ENCODE measurements around the gene BANP. TPM values are rescaled to one million over a fixed set of nuclear protein-coding genes. Genes with fewer than 3 reads are reported as not detected.
A peak's percentile ranks its signal among the peaks of the same experiment; 100 is the strongest.
"Not testable (repeated sequence)": the region's sequence is repeated elsewhere in the genome, so short reads cannot be mapped to it uniquely, and the experiment has no call there.

The BANP gene
- polyA plus RNA-seq, 6 donors from 2014 or later, result 24.3 to 40.1 (median 28.5) TPM

GRCh38 chr16:87984180-87984579 is 32.9 kb downstream of the BANP start:
- not testable (repeated sequence) for H3K4me3 Mint-ChIP-seq; H3K9me3 Mint-ChIP-seq; H3K36me3 Mint-ChIP-seq; H3K27me3 Mint-ChIP-seq; ATAC-seq (ENCODE audit: low read depth in 2 of 2); DNase-seq
- peak overlapping the region in 3 of 6 donors; percentile 14 to 65 (median 42) for H3K27ac Mint-ChIP-seq
- H3K4me1 Mint-ChIP-seq, result peaks cover 9 to 11% (median 9%) of the 10 kb centered on the region in 3 donors

GRCh38 chr16:87984632-87985267 is 33.5 kb downstream of the BANP start:
- Mint-ChIP-seq H3K4me3 (no peak overlapping the region), H3K9me3 (no peaks in the 10 kb centered on the region), H3K27ac (peak overlapping the region in 3 of 6 donors; percentile 42 to 65 (median 62)), H3K4me1 (peaks cover 9 to 11% (median 9%) of the 10 kb centered on the region in 3 donors), H3K36me3 (peaks cover 12 to 14% of the 10 kb centered on the region in 2 donors), H3K27me3 (no peaks in the 10 kb centered on the region)
- ATAC-seq (ENCODE audit: low read depth in 2 of 2), result no peak
- no peak for DNase-seq

DNA sequence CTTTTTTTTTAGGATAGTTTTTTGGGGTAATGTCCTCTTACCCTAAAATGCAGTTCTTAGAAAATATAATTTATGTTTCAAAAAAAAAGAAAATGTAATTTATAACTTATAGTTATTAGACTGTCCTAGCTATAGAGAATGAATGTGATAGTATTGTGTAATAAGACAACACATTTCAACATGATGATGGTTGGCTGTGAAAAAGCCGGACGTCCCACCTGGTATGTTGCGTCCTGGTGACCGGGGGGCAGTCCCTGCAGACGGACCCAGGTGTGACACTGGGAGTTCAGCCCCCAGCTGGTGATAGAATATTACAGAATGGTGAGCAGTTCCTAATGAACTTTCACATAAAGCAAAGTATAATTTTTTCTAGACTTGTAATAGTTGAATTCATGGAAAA is 34.3 kb downstream of the BANP start:
- H3K9me3 Mint-ChIP-seq; H3K4me3 Mint-ChIP-seq; DNase-seq; ATAC-seq (ENCODE audit: low read depth in 2 of 2); H3K27me3 Mint-ChIP-seq: not testable (repeated sequence)
- Mint-ChIP-seq H3K4me1 (peaks cover 6 to 11% (median 9%) of the 10 kb centered on the region in 3 donors), H3K36me3 (peaks cover 13 to 14% of the 10 kb centered on the region in 2 donors), H3K27ac (peak overlapping the region in 2 of 6 donors; percentile 42 to 66)

GRCh38 chr16:87986361-87986849 is 35.2 kb downstream of the BANP start:
- H3K27me3 Mint-ChIP-seq, H3K4me3 Mint-ChIP-seq, DNase-seq, H3K9me3 Mint-ChIP-seq: not testable (repeated sequence)
- Mint-ChIP-seq H3K4me1 (peaks cover 6 to 13% (median 9%) of the 10 kb centered on the region in 3 donors), H3K36me3 (peaks cover 14 to 15% of the 10 kb centered on the region in 2 donors), H3K27ac (peak overlapping the region in 3 of 6 donors; percentile 47 to 52 (median 47))
- peak; percentile 43 to 46 for ATAC-seq (ENCODE audit: low read depth in 2 of 2)

DNA sequence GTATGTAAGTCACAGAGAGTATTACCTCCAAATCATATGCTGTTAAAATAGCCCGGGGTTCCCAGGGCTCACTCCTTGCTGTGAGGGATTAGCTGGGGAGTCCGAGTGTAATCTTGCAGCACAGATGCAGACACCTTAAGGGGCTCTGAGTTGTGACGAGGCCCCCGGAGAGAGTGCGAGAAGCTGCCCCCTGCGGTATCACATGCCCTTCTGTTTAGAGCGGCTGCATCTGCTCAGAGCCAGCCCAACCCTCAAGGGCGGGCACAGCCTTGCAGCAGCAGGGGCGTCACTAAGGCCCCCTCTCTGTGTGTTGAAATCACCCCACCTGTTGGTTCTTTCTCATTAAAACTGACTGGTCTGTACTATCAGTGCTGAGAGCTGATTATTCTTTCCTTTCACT is 37.4 kb downstream of the BANP start:
- not testable (repeated sequence) for H3K4me3 Mint-ChIP-seq; H3K9me3 Mint-ChIP-seq; ATAC-seq (ENCODE audit: low read depth in 2 of 2); H3K27ac Mint-ChIP-seq; H3K27me3 Mint-ChIP-seq; DNase-seq
- peaks cover 5 to 13% (median 7%) of the 10 kb centered on the region in 3 donors for H3K4me1 Mint-ChIP-seq
- peaks cover 11 to 14% of the 10 kb centered on the region in 2 donors for H3K36me3 Mint-ChIP-seq

DNA sequence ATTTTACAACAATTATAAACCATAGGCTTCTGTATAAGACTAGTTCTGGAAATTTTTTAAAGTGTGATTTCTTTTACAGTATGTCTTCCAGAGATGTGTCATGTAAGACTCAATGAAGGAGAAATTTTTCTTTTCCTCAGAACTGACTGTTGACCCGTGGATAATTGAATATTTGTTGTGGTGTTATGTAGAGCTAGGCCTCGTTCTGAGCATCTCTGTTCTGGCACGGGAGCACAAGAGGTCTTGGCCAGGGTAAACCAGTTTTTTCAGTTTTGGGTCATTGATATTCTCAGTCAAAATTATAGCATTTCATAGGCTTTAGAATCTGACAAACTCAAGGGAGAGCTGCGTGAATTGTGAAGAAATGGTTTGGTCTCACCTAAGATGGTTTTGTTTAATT is 39.0 kb downstream of the BANP start:
- DNase-seq; ATAC-seq (ENCODE audit: low read depth in 2 of 2); H3K9me3 Mint-ChIP-seq; H3K4me3 Mint-ChIP-seq; H3K27me3 Mint-ChIP-seq: not testable (repeated sequence)
- Mint-ChIP-seq H3K36me3 (peaks cover 7 to 11% of the 10 kb centered on the region in 2 donors), H3K4me1 (peaks cover 4 to 12% (median 6%) of the 10 kb centered on the region in 3 donors), H3K27ac (peak overlapping the region in 2 of 6 donors; percentile 24 to 27)

- not testable (repeated sequence) for H3K4me3 Mint-ChIP-seq; H3K27me3 Mint-ChIP-seq; H3K27ac Mint-ChIP-seq; ATAC-seq (ENCODE audit: low read depth in 2 of 2); H3K9me3 Mint-ChIP-seq; DNase-seq
- peaks cover 5 to 12% (median 8%) of the 10 kb centered on the region in 3 donors for H3K4me1 Mint-ChIP-seq
- H3K36me3 Mint-ChIP-seq, result peaks cover 7 to 11% of the 10 kb centered on the region in 2 donors
These were observed 40.9 kb downstream of the BANP start for GRCh38 chr16:87992142-87992541.

DNA sequence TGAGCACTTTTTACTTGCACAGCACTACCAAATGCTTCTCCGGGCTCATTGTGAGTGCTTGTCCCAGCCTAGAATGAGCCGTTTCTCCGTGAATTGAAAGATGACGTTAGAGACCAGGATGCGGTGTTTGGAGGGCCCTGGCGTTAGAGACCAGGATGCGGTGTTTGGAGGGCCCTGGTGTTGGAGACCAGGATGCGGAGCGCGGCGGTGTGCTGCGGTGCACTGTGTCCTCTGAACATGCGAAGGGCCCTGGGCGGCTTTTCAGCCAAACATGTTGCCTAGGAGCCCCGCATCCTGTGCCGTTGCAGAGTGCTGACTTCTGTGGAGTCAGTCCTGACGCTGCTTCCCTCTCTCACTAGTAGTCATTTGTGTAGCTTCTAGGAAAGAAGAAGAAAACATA is 42.7 kb downstream of the BANP start:
- Mint-ChIP-seq H3K9me3 (no peaks in the 10 kb centered on the region), H3K4me3 (no peak overlapping the region), H3K27me3 (no peaks in the 10 kb centered on the region), H3K4me1 (peaks cover 9 to 13% (median 12%) of the 10 kb centered on the region in 3 donors), H3K27ac (peak overlapping the region in 1 of 6 donors; percentile 56), H3K36me3 (peaks cover 7 to 11% of the 10 kb centered on the region in 2 donors)
- DNase-seq (no peak), ATAC-seq (ENCODE audit: low read depth in 2 of 2) (no peak)

DNA sequence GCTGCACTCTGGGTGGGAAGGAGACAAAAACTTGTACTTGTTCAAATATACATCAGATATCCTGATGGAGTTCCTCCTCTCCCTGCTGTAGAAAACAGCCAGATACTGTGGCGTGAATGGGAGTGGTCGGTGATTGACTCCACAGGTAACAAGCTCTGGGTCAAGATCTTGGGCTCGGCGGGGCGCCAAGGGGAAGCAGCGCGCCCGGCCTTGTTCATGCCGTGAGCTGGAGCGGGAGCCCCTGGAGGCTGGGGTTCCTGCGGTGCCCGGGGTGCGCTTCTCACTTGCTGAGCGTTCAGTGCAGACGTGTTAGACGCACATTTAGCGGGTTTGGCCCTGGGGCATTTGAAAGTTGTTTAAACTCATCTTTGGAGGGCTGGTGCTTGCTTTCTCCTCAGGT is 44.4 kb downstream of the BANP start:
- no peak overlapping the region for H3K4me3 Mint-ChIP-seq
- DNase-seq (no peak), ATAC-seq (ENCODE audit: low read depth in 2 of 2) (no peak)
- H3K36me3 Mint-ChIP-seq, result peaks cover 0 to 4% of the 10 kb centered on the region in 2 donors
- peak overlapping the region in 2 of 6 donors; percentile 47 to 50 for H3K27ac Mint-ChIP-seq
- no peaks in the 10 kb centered on the region for H3K27me3 Mint-ChIP-seq
- H3K4me1 Mint-ChIP-seq, result peaks cover 9 to 13% (median 12%) of the 10 kb centered on the region in 3 donors
- no peaks in the 10 kb centered on the region for H3K9me3 Mint-ChIP-seq

DNA sequence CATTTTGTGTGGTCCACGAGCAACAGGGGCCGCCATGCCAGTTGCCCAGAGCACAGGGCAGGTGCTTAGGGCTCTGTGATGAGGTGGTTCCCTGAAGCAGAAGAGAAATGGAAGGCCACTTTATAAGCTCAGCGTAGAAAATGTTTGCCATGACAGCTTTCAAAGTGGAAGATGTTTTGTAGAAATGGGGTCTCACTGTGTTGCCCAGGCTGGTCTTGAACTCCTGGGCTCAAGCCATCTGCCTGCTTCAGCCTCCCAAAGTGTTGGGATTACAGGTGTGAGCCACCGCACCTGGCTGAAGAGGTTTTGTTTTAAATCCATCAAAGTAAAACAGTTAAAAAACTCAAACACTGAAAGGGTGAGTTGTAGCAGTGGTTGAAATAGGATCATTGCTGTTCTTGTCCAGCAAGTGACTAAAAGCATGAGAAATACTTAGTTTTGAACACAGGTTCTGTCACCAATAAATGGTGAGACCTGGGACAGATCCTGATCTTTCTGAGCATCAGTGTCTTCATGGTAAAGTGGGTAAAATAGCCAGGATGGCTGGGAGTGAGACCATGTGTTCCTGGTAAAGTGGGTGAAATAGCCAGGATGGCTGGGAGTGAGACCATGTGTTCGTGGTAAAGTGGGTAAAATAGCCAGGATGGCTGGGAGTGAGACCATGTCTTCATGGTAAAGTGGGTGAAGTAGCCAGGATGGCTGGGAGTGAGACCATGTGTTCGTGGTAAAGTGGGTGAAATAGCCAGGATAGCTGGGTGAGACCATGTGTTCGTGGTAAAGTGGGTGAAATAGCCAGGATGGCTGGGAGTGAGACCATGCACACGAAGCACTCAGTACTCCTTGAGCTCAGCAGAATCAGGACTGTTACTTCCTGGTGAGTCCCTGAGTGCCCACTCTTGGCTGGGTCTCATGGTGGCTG is 46.0 kb downstream of the BANP start:
- H3K4me1 Mint-ChIP-seq, result peaks cover 9 to 16% (median 10%) of the 10 kb centered on the region in 3 donors
- peak overlapping the region in 3 of 6 donors; percentile 0 to 63 (median 33) for H3K27ac Mint-ChIP-seq
- no peaks in the 10 kb centered on the region for H3K9me3 Mint-ChIP-seq
- DNase-seq (no peak), ATAC-seq (ENCODE audit: low read depth in 2 of 2) (no peak)
- H3K27me3 Mint-ChIP-seq, result no peaks in the 10 kb centered on the region
- no peak overlapping the region for H3K4me3 Mint-ChIP-seq
- no peaks in the 10 kb centered on the region for H3K36me3 Mint-ChIP-seq

- H3K27me3 Mint-ChIP-seq; H3K36me3 Mint-ChIP-seq; DNase-seq; H3K9me3 Mint-ChIP-seq; H3K4me3 Mint-ChIP-seq; ATAC-seq (ENCODE audit: low read depth in 2 of 2): not testable (repeated sequence)
- Mint-ChIP-seq H3K4me1 (peaks cover 7 to 22% (median 8%) of the 10 kb centered on the region in 3 donors), H3K27ac (peak overlapping the region in 2 of 6 donors; percentile 47 to 63)
These were observed 47.1 kb downstream of the BANP start for GRCh38 chr16:87998184-87998793.

DNA sequence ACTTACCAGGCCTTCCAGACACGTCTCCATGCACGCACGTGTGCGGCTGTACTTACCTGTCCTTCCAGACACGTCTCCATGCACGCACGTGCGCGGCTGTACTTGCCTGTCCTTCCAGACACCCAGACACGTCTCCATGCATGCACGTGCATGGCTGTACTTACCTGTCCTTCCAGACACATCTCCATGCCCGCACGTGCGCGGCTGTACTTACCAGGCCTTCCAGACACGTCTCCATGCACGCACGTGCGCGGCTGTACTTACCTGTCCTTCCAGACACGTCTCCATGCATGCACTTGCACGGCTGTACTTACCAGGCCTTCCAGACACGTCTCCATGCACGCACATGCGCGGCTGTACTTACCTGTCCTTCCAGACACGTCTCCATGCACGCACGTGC is 47.8 kb downstream of the BANP start:
- H3K4me1 Mint-ChIP-seq, result peaks cover 7 to 20% (median 7%) of the 10 kb centered on the region in 3 donors
- H3K27ac Mint-ChIP-seq; ATAC-seq (ENCODE audit: low read depth in 2 of 2); H3K4me3 Mint-ChIP-seq; H3K36me3 Mint-ChIP-seq; H3K9me3 Mint-ChIP-seq; H3K27me3 Mint-ChIP-seq; DNase-seq: not testable (repeated sequence)

DNA sequence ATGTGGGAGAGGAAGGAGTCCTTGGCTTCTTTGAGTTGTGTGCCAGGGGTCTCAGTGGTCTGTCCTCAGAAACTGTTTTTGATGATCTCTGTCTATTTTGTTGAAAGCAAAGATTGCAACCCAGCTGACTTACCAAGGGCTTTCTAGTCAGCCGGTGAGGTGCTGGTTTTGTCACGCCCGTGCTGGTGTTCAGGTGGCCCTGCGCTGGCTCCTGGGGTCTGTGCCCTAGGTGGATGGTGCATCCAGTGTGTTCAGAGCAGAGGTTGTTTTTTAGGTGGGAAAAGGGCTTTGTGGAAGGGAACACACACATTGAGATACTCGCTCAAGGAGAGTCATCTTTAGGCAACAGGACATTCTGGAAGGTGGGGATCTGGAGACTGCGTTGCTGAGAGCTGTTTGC is 51.0 kb downstream of the BANP start:
- ATAC-seq (ENCODE audit: low read depth in 2 of 2) (no peak), DNase-seq (no peak)
- H3K36me3 Mint-ChIP-seq, result peaks cover 2 to 8% of the 10 kb centered on the region in 2 donors
- H3K27me3 Mint-ChIP-seq, result no peaks in the 10 kb centered on the region
- no peaks in the 10 kb centered on the region for H3K9me3 Mint-ChIP-seq
- H3K4me3 Mint-ChIP-seq, result no peak overlapping the region
- H3K27ac Mint-ChIP-seq, result peak overlapping the region in 4 of 6 donors; percentile 10 to 93 (median 80)
- H3K4me1 Mint-ChIP-seq, result peaks cover 17 to 38% (median 22%) of the 10 kb centered on the region in 3 donors
